IMR-90 (cell line): ENCODE data around the gene LEKR1. TPM values are rescaled to one million over a fixed set of nuclear protein-coding genes. Genes with fewer than 3 reads are reported as not detected.

Experiments
- ATAC-seq: fragments of 200-7000 bp; cut with Tn5 transposase; 2 replicates; pipeline ENCODE4 v1.9.1; 2020; ENCODE audit warnings: low read depth, mild to moderate bottlenecking, moderate library complexity
- BruUV-seq: library from RNA; stranded (reverse); fragments of 400-500 nt; replicated peaks from 2 replicates; lab custom pipeline; 2021; lab: Mats Ljungman, UMichigan
- CTCF ChIA-PET: fragments of 300-600 bp; formaldehyde crosslinking; extraction: SDS; loops from one replicate; lab custom pipeline; 2021; ENCODE audit warnings: antibody characterized with exemption; lab: Yijun Ruan, JAX
- POLR2A ChIA-PET: fragments of 300-600 bp; sonication (Branson Sonifier 250); formaldehyde crosslinking; loops from one replicate; lab custom pipeline; 2022; ENCODE audit warnings: antibody characterized with exemption; ENCODE audit not compliant: unreplicated experiment; lab: Charles Lee
- DNase-seq: peaks from one replicate; pipeline ENCODE4 v3.0.0; 2013
- H2AFZ ChIP-seq: replicated peaks from 2 replicates; pipeline ENCODE3; 2013; ENCODE audit warnings: low read length, mild to moderate bottlenecking; ENCODE audit not compliant: poor library complexity
- H2AK5ac ChIP-seq: 2 replicates; pipeline ENCODE4 v1.6.1; 2013; ENCODE audit warnings: low read depth, low read length, inconsistent platforms
- H2AK9ac ChIP-seq: replicated peaks from 2 replicates; pipeline ENCODE3; 2013; ENCODE audit warnings: mild to moderate bottlenecking, low read depth, low read length, moderate library complexity; ENCODE audit not compliant: poor library complexity
- H2BK120ac ChIP-seq: 2 replicates; pipeline ENCODE4 v1.6.1; 2013; ENCODE audit warnings: low read depth, low read length, inconsistent platforms
- H2BK15ac ChIP-seq: 3 replicates; pipeline ENCODE4 v1.6.1; 2013; ENCODE audit warnings: low read depth, low read length, inconsistent platforms
- H2BK20ac ChIP-seq: 2 replicates; pipeline ENCODE4 v1.6.1; 2013; ENCODE audit warnings: low read depth, mild to moderate bottlenecking, inconsistent platforms, low read length, moderate library complexity
- H2BK5ac ChIP-seq: 2 replicates; pipeline ENCODE4 v1.6.1; 2013; ENCODE audit warnings: mild to moderate bottlenecking, low read depth, low read length, inconsistent platforms; ENCODE audit not compliant: poor library complexity, severe bottlenecking
- H3K14ac ChIP-seq: replicated peaks from 2 replicates; pipeline ENCODE4 v1.6.1; 2013; ENCODE audit warnings: low read depth, low read length, inconsistent platforms
- H3K18ac ChIP-seq: 2 replicates; pipeline ENCODE4 v1.6.1; 2013; ENCODE audit warnings: low read depth, low read length, control low read depth
- H3K23ac ChIP-seq: 2 replicates; pipeline ENCODE4 v1.6.1; 2013; ENCODE audit warnings: low read depth, low read length, inconsistent platforms
- H3K27ac ChIP-seq: 2 replicates; pipeline ENCODE4 v1.5.1; 2013; ENCODE audit warnings: mild to moderate bottlenecking, control low read depth, low read length; ENCODE audit not compliant: insufficient read depth
- H3K27me3 ChIP-seq: 2 replicates; pipeline ENCODE4 v1.6.1; 2013; ENCODE audit warnings: low read length; ENCODE audit not compliant: control insufficient read depth, insufficient read depth
- H3K36me3 ChIP-seq: 2 replicates; pipeline ENCODE4 v1.6.1; 2013; ENCODE audit warnings: low read length, mixed read lengths; ENCODE audit not compliant: control insufficient read depth, insufficient read depth
- H3K4ac ChIP-seq: 2 replicates; pipeline ENCODE4 v1.6.1; 2013; ENCODE audit warnings: low read depth, low read length, inconsistent platforms
- H3K4me1 ChIP-seq: 2 replicates; pipeline ENCODE4 v1.6.1; 2013; ENCODE audit warnings: low read length, mixed read lengths; ENCODE audit not compliant: control insufficient read depth, insufficient read depth
- H3K4me2 ChIP-seq: 2 replicates; pipeline ENCODE4 v1.6.1; 2013; ENCODE audit warnings: low read depth, mild to moderate bottlenecking, control low read depth, low read length, moderate library complexity
- H3K4me3 ChIP-seq: 2 replicates; pipeline ENCODE4 v1.5.1; 2013; ENCODE audit warnings: low read depth, mild to moderate bottlenecking, control low read depth, low read length, moderate library complexity; ENCODE audit not compliant: insufficient read depth
- H3K56ac ChIP-seq: 2 replicates; pipeline ENCODE4 v1.6.1; 2013; ENCODE audit warnings: low read length, inconsistent platforms; ENCODE audit not compliant: insufficient read depth; ENCODE audit errors: extremely low read depth
- H3K79me1 ChIP-seq, 2 experiments: 2 replicates each; pipeline ENCODE4 v1.6.1; 2013; ENCODE audit warnings: low read length in 2 of 2, inconsistent platforms in 1 of 2, low read depth in 1 of 2
- H3K9ac ChIP-seq: 2 replicates; pipeline ENCODE4 v1.6.1; 2013; ENCODE audit warnings: low read depth, low read length, control low read depth
- H3K9me1 ChIP-seq: 2 replicates; pipeline ENCODE4 v1.6.1; 2013; ENCODE audit warnings: low read length, inconsistent platforms; ENCODE audit not compliant: insufficient read depth
- H3K9me3 ChIP-seq: 2 replicates; pipeline ENCODE4 v1.6.1; 2013; ENCODE audit warnings: low read length; ENCODE audit not compliant: control insufficient read depth, insufficient read depth
- H4K20me1 ChIP-seq: 2 replicates; pipeline ENCODE4 v1.6.1; 2013; ENCODE audit warnings: low read length, inconsistent platforms; ENCODE audit not compliant: insufficient read depth
- H4K5ac ChIP-seq: 2 replicates; pipeline ENCODE4 v1.6.1; 2013; ENCODE audit warnings: mild to moderate bottlenecking, low read depth, low read length, control low read depth
- H4K8ac ChIP-seq, 2 experiments: 2 replicates each; pipeline ENCODE4 v1.6.1; 2013; ENCODE audit warnings: low read depth in 2 of 2, low read length in 2 of 2, control low read depth in 1 of 2, inconsistent platforms in 1 of 2
- H4K91ac ChIP-seq: 2 replicates; pipeline ENCODE4 v1.6.1; 2013; ENCODE audit warnings: low read depth, low read length, inconsistent platforms; ENCODE audit not compliant: insufficient read depth
- BHLHE40 ChIP-seq: fragments of 150-350 bp; IDR thresholded peaks from 2 replicates; pipeline ENCODE4 v1.6.1; 2016; ENCODE audit warnings: mild to moderate bottlenecking, low read depth, low read length
- CEBPB ChIP-seq: IDR thresholded peaks from 2 replicates; pipeline ENCODE4 v1.6.1; 2012; ENCODE audit warnings: low read depth, low read length, improper control_type of control experiment
- CHD1 ChIP-seq: IDR thresholded peaks from 2 replicates; pipeline ENCODE4 v1.6.1; 2012; ENCODE audit warnings: low read depth, low read length, improper control_type of control experiment
- CTCF ChIP-seq: conservative IDR thresholded peaks from 2 replicates; pipeline ENCODE4 v1.5.1; 2012; ENCODE audit warnings: mild to moderate bottlenecking, low read depth, low read length, improper control_type of control experiment
- ELK1 ChIP-seq: fragments of 150-350 bp; IDR thresholded peaks from 2 replicates; pipeline ENCODE4 v1.6.1; 2016; ENCODE audit warnings: low read depth, mild to moderate bottlenecking, low read length, moderate library complexity, borderline replicate concordance
- MAFK ChIP-seq: IDR thresholded peaks from 2 replicates; pipeline ENCODE4 v1.6.1; 2012; ENCODE audit warnings: low read depth, low read length, improper control_type of control experiment
- MAZ ChIP-seq: IDR thresholded peaks from 2 replicates; pipeline ENCODE4 v1.6.1; 2012; ENCODE audit warnings: low read depth, mild to moderate bottlenecking, low read length, improper control_type of control experiment, moderate library complexity, borderline replicate concordance
- MXI1 ChIP-seq: IDR thresholded peaks from 2 replicates; pipeline ENCODE4 v1.6.1; 2012; ENCODE audit warnings: low read depth, mild to moderate bottlenecking, low read length, moderate library complexity, borderline replicate concordance
- NFE2L2 ChIP-seq: fragments of 150-350 bp; IDR thresholded peaks from 2 replicates; pipeline ENCODE4 v1.6.1; 2016; ENCODE audit warnings: low read depth, mild to moderate bottlenecking, low read length
- POLR2A ChIP-seq: IDR thresholded peaks from 2 replicates; pipeline ENCODE4 v1.6.1; 2012; ENCODE audit warnings: mild to moderate bottlenecking, low read depth, low read length
- RAD21 ChIP-seq: IDR thresholded peaks from 2 replicates; pipeline ENCODE4 v1.6.1; 2012; ENCODE audit warnings: low read length, improper control_type of control experiment
- RCOR1 ChIP-seq: IDR thresholded peaks from 2 replicates; pipeline ENCODE4 v1.6.1; 2012; ENCODE audit warnings: mild to moderate bottlenecking, low read length, improper control_type of control experiment; ENCODE audit not compliant: insufficient replicate concordance
- RFX5 ChIP-seq: IDR thresholded peaks from 2 replicates; pipeline ENCODE4 v1.8.0; 2012; ENCODE audit warnings: low read depth, mild to moderate bottlenecking, low read length, moderate library complexity
- SMC3 ChIP-seq: fragments of 150-350 bp; IDR thresholded peaks from 2 replicates; pipeline ENCODE4 v1.6.1; 2016; ENCODE audit warnings: low read depth, mild to moderate bottlenecking, antibody characterized with exemption, low read length, moderate library complexity
- WGBS, 2 experiments: methylation state at CpG; one replicate each; pipeline versions ENCODE4 v1.1.5 to v1.1.7; 2013; ENCODE audit warnings: missing lambda C conversion rate in 2 of 2; ENCODE audit not compliant: insufficient read length in 1 of 2; ENCODE audit errors: extremely low coverage in 2 of 2; 5-methylcytosine and 5-hydroxymethylcytosine counted together
- dilution Hi-C: fragments of 300-500 bp; cut with HindIII; formaldehyde crosslinking; loops from one replicate; pipeline ENCODE4 v1.14.3; 2018; ENCODE audit warnings: low sequenced_read_pairs; ENCODE audit not compliant: unreplicated experiment
- in situ Hi-C: fragments of 300-500 bp; cut with MboI; formaldehyde crosslinking; loops from 3 replicates; pipeline ENCODE4 v1.14.3; 2019; ENCODE audit warnings: low sequenced_read_pairs, inconsistent platforms, mixed read lengths
- intact Hi-C: fragments of 100-400 bp; cut with micrococcal nuclease; formaldehyde crosslinking; loops from 2 replicates; pipeline ENCODE4 v1.10.0; 2022
- polyA plus RNA-seq, 3 experiments: library from polyadenylated mRNA; depleted of rRNA; stranded (reverse); fragments of >200 nt; gene quantifications; 2 replicates each; pipeline ENCODE4 v1.2.3, GENCODE V29; 2012; ENCODE audit warnings: low replicate concordance in 1 of 3
- total RNA-seq: library from RNA; depleted of rRNA; stranded (reverse); fragments of >200 nt; gene quantifications from 2 replicates; pipeline ENCODE4 v1.2.3, GENCODE V29; 2012

LEKR1 gene
- total and polyA plus RNA-seq, 2 of the 4 experiments (the other 2 are of a cell fraction) = 0.19 to 0.36 TPM

- Histone ChIP-seq H2AK5ac (peak overlapping the region; percentile 81), H4K91ac (peak overlapping the region; percentile 94), H4K8ac (peak overlapping the region; percentile 83 to 88), H3K4ac (peak overlapping the region; percentile 94), H3K9ac (peak overlapping the region; percentile 76), H3K27ac (peak overlapping the region; percentile 94), H3K14ac (peak overlapping the region; percentile 88), H2BK5ac (peak overlapping the region; percentile 91), H3K27me3 (no peaks in the 10 kb centered on the region), H2AFZ (peak overlapping the region; percentile 95), H3K56ac (peak overlapping the region; percentile 97), H3K23ac (peak overlapping the region; percentile 92), H3K4me1 (peaks cover 22% of the 10 kb centered on the region), H2BK15ac (peak overlapping the region; percentile 86; the same call in 2 of the 3 replicates), H2AK9ac (peak overlapping the region; percentile 97), H2BK120ac (peak overlapping the region; percentile 89), H3K9me3 (no peaks in the 10 kb centered on the region), H4K5ac (peak overlapping the region; percentile 92), H4K20me1 (no peaks in the 10 kb centered on the region; the same call in 1 of the 2 replicates), H3K18ac (peak overlapping the region; percentile 89), H3K79me1 (0 out of 4 replicates have a peak, but pooled peaks cover 0 to 8% of the 10 kb centered on the region in 2 experiments), H3K36me3 (no peaks in the 10 kb centered on the region), H3K9me1 (peaks cover 8% of the 10 kb centered on the region), H3K4me2 (peak overlapping the region; percentile 88), H3K4me3 (peak overlapping the region; percentile 45), H2BK20ac (peak overlapping the region; percentile 79)
- WGBS, 2 experiments = 1% methylated on average over 21 of the region's 59 CpGs; no CpG with 5 or more reads in 1 of the 2 experiments
- ATAC-seq (peak; percentile 90), DNase-seq (peak; percentile 94)
- CTCF ChIA-PET = interaction anchor here (0.6 to 3.2 kb wide), 12 partner anchors 14 to 938 kb away, joined by 3 to 14 read pairs (median 3); no protein-coding TSS in a partner anchor
- in situ Hi-C loops (no loop called here), intact Hi-C loops (loop anchor here (1.0 to 5.0 kb wide), 3 partner anchors 48 to 938 kb away; no protein-coding TSS in a partner anchor), dilution Hi-C loops (no loop called here)
- POLR2A ChIA-PET = interaction anchor here (0.5 to 2.0 kb wide), 9 partner anchors 10 to 534 kb away, joined by 3 to 9 read pairs (median 5); partner anchors contain the start of gene SSR3
- no TSS peak for BruUV-seq
- TF ChIP-seq NFE2L2 (no peak), BHLHE40 (0 out of 2 replicates have a peak, but pooled peaks have one; percentile 2), ELK1 (no peak), SMC3 (no peak), MAFK (no peak), RFX5 (no peak), RCOR1 (peak; percentile 9), MXI1 (no peak; the same call in 1 of the 2 replicates), POLR2A (peak; percentile 87), CHD1 (0 out of 2 replicates have a peak, but pooled peaks have one; percentile 26), RAD21 (0 out of 2 replicates have a peak, but pooled peaks have one; percentile 17), CTCF (0 out of 2 replicates have a peak, but pooled peaks have one; percentile 19), CEBPB (no peak), MAZ (peak; percentile 51; the same call in 1 of the 2 replicates)
These were observed 262.7 kb downstream of the LEKR1 start for GRCh38 chr3:157088601-157089454.
